COR-L47 (cell line): Measurements from ENCODE around the gene SLC16A11.

Experiments used
- DNase-seq: peaks from one replicate; lab custom pipeline; 2025; lab: John Stamatoyannopoulos, UW

SLC16A11 gene

DNA sequence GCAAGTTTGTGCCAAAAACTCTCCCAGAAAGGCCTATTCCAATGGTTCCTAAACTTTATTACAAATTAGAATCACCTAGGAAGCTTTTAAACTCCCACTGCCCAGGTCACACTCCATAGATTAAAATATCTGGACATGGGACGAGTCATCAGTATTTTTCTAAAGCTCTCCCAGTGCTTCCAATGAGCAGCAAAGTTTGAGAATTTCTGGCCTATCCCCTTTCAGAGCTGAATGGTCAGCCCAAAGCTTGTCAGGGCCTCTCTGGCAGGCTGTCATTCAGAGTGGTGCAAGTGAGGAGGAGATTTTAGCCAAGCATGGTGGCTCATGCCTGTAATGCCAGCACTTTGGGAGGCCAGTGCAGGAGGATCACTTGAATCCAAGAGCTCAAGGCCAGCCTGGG is 18.6 kb downstream of the SLC16A11 start:
- DNase-seq, result no peak

DNA sequence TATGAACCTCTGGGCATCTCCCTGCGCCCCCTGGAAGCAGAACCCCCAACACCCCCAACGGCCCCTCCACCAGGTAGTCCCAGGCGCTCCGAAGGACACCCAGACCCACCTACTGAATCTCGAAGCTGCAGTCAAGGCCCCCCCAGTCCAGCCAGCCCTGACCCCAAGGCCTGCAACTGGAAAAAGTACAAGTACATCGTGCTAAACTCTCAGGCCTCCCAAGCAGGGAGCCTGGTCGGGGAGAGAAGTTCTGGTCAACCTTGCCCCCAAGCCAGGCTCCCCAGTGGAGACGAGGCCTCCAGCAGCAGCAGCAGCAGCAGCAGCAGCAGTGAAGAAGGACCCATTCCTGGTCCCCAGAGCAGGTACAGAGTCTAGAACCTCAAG is 19.5 kb downstream of the SLC16A11 start:
- no peak for DNase-seq

DNA sequence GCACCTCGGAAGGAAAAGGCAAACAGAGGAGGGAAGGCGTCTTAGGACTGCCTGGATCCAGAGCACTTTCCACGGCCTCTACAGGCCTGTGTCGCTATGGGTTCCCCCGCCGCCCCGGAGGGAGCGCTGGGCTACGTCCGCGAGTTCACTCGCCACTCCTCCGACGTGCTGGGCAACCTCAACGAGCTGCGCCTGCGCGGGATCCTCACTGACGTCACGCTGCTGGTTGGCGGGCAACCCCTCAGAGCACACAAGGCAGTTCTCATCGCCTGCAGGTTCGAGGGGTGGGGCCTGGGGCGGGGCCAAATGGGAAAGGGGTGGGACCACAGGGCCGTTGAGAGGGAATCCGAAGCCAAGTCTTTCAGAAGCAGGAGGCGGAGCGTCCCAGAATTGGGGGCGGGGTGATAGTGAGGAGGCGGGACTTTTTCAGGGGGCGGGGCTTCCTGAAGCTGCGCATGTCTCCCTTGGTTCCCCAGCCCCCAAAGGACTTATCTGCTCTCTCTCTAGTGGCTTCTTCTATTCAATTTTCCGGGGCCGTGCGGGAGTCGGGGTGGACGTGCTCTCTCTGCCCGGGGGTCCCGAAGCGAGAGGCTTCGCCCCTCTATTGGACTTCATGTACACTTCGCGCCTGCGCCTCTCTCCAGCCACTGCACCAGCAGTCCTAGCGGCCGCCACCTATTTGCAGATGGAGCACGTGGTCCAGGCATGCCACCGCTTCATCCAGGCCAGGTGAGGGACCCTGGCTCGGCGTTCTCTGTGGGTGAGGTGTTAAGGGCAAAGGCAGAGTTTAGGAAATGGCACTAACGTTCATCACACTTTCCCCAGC is 20.1 kb downstream of the SLC16A11 start:
- DNase-seq, result no peak

DNA sequence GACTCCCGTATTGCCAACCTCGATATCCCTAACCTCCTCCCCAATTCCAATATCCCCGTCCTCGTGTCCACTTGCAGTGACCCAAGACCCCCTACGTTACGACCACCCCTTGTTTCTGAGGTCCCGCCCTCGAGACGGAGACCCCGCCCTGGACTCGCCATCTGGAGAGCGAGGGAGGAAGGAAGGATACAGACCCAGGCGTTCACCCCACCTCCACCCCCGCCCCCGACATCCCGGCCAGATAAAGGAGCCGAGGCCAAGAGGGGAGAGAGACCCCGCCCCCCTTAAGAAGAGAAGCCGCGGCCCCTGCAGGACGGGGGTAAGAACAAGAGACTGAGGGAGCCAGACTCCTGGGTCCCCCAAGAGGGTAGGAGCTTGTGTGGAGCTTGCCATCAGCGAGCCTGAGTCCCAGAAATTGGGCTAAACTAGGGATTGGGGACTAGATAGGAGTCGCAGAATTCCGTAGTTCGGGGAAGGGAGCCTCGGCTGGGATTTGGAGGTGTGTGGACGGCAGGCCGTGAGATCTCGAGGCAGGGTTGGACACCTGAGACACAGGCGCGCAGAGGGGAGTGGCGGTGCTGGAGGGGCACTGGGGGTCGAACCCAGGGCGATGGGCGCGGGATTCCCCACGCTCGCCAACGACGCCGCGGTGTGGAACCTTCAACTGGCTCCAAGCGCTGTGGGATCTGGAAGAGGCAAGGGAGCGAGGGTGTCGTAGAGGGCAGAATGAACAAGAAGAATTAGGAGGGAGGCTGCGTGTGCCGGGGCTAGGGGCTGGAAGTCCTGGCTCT is 20.9 kb downstream of the SLC16A11 start, which contains the start of gene BCL6B:
BCL6B (plus strand) TSS at position 270 of the 791 bp plus-strand sequence. CDS start 622 bp downstream, outside the sequence.
- DNase-seq, result no peak

GRCh38 chr17:7021993-7022778 is 21.7 kb downstream of the SLC16A11 start:
- no peak for DNase-seq

GRCh38 chr17:7020894-7021664 is 22.8 kb downstream of the SLC16A11 start:
- no peak for DNase-seq

- peak; percentile 20 for DNase-seq
Observed at GRCh38 chr17:7019839-7020519, 23.9 kb downstream of the SLC16A11 start.

- no peak for DNase-seq
Observed at GRCh38 chr17:7019367-7019766, 24.5 kb downstream of the SLC16A11 start.

GRCh38 chr17:7018331-7018964 is 25.4 kb downstream of the SLC16A11 start:
- no peak for DNase-seq

DNA sequence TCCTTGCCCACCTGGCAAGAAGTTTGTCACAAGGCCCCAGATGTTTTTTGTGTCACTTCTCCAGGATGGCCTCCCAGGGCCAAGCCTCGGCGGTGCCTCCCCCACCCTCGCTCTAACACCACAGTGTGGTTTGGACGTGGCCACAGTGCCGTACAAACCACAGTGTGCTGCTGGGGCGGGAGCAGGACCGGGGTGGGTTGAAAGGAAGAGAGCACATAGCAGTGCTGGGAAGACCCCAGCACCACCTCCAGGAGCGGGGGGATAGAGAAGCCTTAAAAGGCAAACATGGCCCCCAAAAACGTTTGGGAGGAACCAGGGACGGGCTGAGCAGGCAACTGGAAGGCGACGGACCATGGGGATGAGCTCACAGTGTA is 26.1 kb downstream of the SLC16A11 start:
- DNase-seq, result no peak

- DNase-seq, result no peak
Observed at GRCh38 chr17:7016886-7017826, 26.7 kb downstream of the SLC16A11 start.

DNA sequence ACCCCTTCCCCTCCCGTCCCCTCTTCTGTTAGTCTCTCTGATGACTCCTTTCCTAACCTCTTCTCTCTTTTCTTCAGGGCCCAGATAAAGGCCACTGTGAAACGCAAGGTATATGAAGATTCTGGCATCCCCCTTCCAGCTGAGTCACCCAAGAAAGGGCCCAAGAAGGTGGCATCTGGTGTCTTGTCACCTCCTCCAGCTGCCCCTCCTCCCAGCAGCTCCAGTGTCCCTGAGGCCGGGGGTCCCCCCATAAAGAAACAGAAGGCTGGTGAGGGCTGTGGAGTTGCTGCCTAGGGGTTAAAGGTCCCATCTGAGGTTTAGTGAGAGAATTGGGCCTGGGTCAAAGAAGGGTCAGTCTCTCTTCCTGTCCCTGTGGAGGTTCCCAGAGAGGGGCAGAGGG is 27.5 kb downstream of the SLC16A11 start:
- no peak for DNase-seq

GRCh38 chr17:7014995-7015958 is 28.6 kb downstream of the SLC16A11 start:
- DNase-seq, result no peak

DNA sequence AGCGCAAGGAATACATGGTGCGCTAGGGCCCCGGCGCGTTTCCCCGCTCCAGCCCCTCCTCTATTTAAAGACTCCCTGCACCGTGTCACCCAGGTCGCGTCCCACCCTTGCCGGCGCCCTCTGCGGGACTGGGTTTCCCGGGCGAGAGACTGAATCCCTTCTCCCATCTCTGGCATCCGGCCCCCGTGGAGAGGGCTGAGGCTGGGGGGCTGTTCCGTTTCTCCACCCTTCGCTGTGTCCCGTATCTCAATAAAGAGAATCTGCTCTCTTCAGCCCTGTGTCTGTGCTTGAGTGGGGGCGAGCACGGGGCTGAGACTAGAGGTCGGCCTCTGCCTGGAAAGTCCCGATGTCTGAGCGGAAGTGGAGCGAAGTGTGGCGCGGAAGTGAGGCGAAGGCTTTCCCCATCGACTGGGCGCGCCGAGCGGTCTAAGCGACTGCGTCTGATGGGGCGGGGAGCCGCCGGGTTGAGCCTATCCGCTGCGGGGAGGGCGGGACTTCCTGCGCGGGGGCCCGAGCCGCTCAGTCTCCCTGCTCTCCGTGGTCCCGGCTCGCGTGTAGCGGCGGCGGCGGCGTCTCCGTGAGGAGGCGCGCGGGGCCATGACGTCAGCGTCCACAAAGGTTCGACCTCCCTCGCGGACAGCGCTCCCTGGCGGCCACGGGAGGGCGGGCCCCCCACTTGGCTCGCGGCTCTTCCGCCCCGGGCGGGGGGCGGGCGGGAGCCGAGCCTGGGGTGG is 29.5 kb downstream of the SLC16A11 start:
- peak; percentile 87 for DNase-seq

- no peak for DNase-seq
Observed at GRCh38 chr17:7011942-7012254, 32.0 kb downstream of the SLC16A11 start.

DNA sequence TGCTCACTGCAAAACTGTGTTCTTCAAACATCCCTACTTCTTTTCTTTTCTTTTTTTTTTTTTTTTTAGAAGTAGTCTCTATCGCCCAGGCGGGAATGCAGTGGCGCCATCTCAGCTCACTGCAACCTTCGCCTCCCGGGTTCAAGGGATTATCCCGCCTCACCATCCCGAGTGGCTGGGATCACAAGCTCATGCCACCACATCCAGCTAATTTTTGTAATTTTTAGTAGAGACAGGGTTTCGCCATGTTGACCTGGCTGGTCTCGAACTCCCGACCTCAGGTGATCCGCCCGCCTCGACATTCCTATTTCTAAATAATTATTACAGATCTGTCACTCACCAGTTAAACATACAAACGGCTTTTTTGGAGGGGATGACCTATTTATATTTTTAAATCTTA is 32.5 kb downstream of the SLC16A11 start:
- DNase-seq, result no peak

DNA sequence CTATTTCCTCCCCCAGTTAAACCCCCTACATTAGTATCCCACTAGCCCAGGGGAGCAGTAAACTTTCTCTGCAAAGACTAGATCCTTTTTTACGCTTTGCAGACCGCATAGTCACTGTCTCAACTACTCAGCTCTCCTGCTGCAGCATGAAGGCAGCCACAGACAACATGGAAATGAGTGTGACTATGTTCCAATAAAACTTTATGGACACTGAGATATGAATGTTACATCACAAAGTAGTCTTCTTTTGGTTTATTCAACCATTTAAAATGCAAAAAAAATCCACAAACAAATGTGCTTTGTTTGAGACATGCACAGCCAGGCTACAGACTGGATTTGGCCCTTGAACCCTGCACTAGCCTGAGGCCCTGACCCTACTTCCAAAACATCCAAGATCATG is 33.4 kb downstream of the SLC16A11 start:
- DNase-seq, result no peak

DNA sequence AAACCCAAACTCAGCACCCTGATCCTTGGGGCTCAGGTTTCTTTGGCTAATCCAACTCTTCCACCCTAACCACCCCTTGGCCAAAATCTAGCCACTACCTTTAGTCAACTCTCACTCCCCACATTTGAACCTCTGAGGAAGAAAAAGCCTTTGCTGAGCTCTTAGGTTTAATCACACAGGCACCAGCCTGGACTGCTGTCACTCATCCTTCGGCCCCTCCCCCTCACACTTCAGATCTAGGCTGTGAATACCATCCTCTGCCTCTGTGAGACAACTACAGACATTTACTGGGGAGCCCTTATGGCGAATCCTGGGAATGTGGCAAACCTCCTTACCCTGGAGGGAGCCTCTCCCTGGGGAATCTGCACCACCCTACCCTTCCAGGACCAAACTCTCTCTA is 36.7 kb downstream of the SLC16A11 start:
- DNase-seq, result no peak
